H1 (cell line): ENCODE data around the gene OSGEPL1. TPM values are rescaled to one million over a fixed set of nuclear protein-coding genes. Genes with fewer than 3 reads are reported as not detected.

Experiments used
- CTCF ChIA-PET: fragments of 300-600 bp; sonication (Branson Sonifier 250); formaldehyde crosslinking; loops from one replicate; lab custom pipeline; 2021; ENCODE audit not compliant: partially characterized antibody; lab: Charles Lee
- POLR2A ChIA-PET: fragments of 300-600 bp; sonication (Branson Sonifier 250); formaldehyde crosslinking; loops from one replicate; lab custom pipeline; 2021; ENCODE audit warnings: inconsistent platforms; ENCODE audit not compliant: partially characterized antibody; lab: Charles Lee
- DNase-seq, 2 experiments: peaks; one replicate each; pipeline versions ENCODE4 v3.0.0 to v3.0.0-alpha.2; 2010 to 2022; ENCODE audit warnings: low spot score in 2 of 2, low read depth in 1 of 2, mixed read lengths in 1 of 2
- FAIRE-seq: peaks from 2 replicates; lab custom pipeline; 2011; peaks lifted over from hg19 to GRCh38; lab: Jason Lieb, UNC
- H2AFZ ChIP-seq: 2 replicates; pipeline ENCODE4 v1.8.1; 2012; ENCODE audit warnings: low read length, inconsistent platforms
- H2AK5ac ChIP-seq: 2 replicates; pipeline ENCODE4 v1.6.1; 2013; ENCODE audit warnings: low read depth, low read length
- H2BK120ac ChIP-seq: replicated peaks from 2 replicates; pipeline ENCODE3; 2013; ENCODE audit warnings: low read depth, low read length, inconsistent platforms
- H2BK12ac ChIP-seq: 2 replicates; pipeline ENCODE4 v1.6.1; 2013; ENCODE audit warnings: low read depth, low read length
- H2BK15ac ChIP-seq: 2 replicates; pipeline ENCODE4 v1.6.1; 2013; ENCODE audit warnings: low read length
- H2BK20ac ChIP-seq: 2 replicates; pipeline ENCODE4 v1.6.1; 2013; ENCODE audit warnings: low read length
- H2BK5ac ChIP-seq: 2 replicates; pipeline ENCODE4 v1.6.1; 2013; ENCODE audit warnings: low read depth, low read length
- H3K14ac ChIP-seq: 2 replicates; pipeline ENCODE4 v1.6.1; 2013; ENCODE audit warnings: inconsistent platforms; ENCODE audit not compliant: insufficient read length
- H3K18ac ChIP-seq: 2 replicates; pipeline ENCODE4 v1.6.1; 2013; ENCODE audit warnings: low read length; ENCODE audit errors: extremely low read depth
- H3K23ac ChIP-seq: 2 replicates; pipeline ENCODE4 v1.6.1; 2013; ENCODE audit warnings: inconsistent platforms; ENCODE audit not compliant: insufficient read length
- H3K23me2 ChIP-seq: 2 replicates; pipeline ENCODE4 v1.6.1; 2013; ENCODE audit warnings: low read depth, low read length
- H3K27ac ChIP-seq: 2 replicates; pipeline ENCODE4 v1.6.1; 2011; ENCODE audit warnings: low read depth, low read length, inconsistent platforms
- H3K27me3 ChIP-seq, 4 experiments: replicated peaks in 1 of 4; 1 replicate in 1 of 4; 2 replicates in 3 of 4; pipeline versions ENCODE4 v1.6.1 to v1.8.1; 2011 to 2013; ENCODE audit warnings: low read length in 3 of 4, mild to moderate bottlenecking in 3 of 4, inconsistent platforms in 2 of 4, mixed read lengths in 2 of 4, moderate library complexity in 1 of 4; ENCODE audit not compliant: control insufficient read depth in 3 of 4, insufficient read depth in 3 of 4; ENCODE audit errors: extremely low read depth in 1 of 4
- H3K36me3 ChIP-seq, 4 experiments: 2 replicates each; pipeline versions ENCODE4 v1.6.1 to v1.8.1; 2011 to 2013; ENCODE audit warnings: mild to moderate bottlenecking in 4 of 4, low read length in 3 of 4, moderate library complexity in 2 of 4, control low read depth in 1 of 4, inconsistent platforms in 1 of 4; ENCODE audit not compliant: insufficient read depth in 4 of 4, control insufficient read depth in 2 of 4
- H3K4ac ChIP-seq: replicated peaks from 2 replicates; pipeline ENCODE3; 2013; ENCODE audit warnings: low read length, low read depth, mixed read lengths, inconsistent platforms; ENCODE audit not compliant: insufficient read length
- H3K4me1 ChIP-seq, 4 experiments: replicated peaks in 1 of 4; 1 replicate in 1 of 4; 2 replicates in 3 of 4; pipeline versions ENCODE4 v1.6.1 to v1.8.1; 2011 to 2013; ENCODE audit warnings: low read length in 3 of 4, inconsistent platforms in 2 of 4, mixed read lengths in 1 of 4; ENCODE audit not compliant: insufficient read depth in 4 of 4, control insufficient read depth in 3 of 4
- H3K4me2 ChIP-seq, 2 experiments: 2 replicates each; pipeline versions ENCODE4 v1.6.1 to v1.8.1; 2011 to 2013; ENCODE audit warnings: low read depth in 2 of 2, low read length in 2 of 2, control low read depth in 1 of 2, inconsistent platforms in 1 of 2, mild to moderate bottlenecking in 1 of 2; ENCODE audit not compliant: insufficient read depth in 1 of 2
- H3K4me3 ChIP-seq, 4 experiments: fragments of 200-600, 300-600 bp in 1 of 4; sonication (generic), shearing (Covaris generic), sonication (Bioruptor Twin) in 1 of 4; 2 replicates each; pipeline versions ENCODE4 v1.5.1 to v1.8.1; 2011 to 2016; ENCODE audit warnings: low read length in 4 of 4, low read depth in 3 of 4, control low read depth in 2 of 4, inconsistent platforms in 2 of 4, mild to moderate bottlenecking in 2 of 4, mixed read lengths in 1 of 4, moderate library complexity in 1 of 4; ENCODE audit not compliant: insufficient read depth in 2 of 4; ENCODE audit errors: extremely low read depth in 1 of 4
- H3K56ac ChIP-seq: replicated peaks from 2 replicates; pipeline ENCODE3; 2013; ENCODE audit warnings: low read depth, mild to moderate bottlenecking, mixed read lengths, low read length, inconsistent platforms; ENCODE audit not compliant: insufficient read length
- H3K79me1 ChIP-seq: 2 replicates; pipeline ENCODE4 v1.6.1; 2013; ENCODE audit warnings: low read depth, low read length, control low read depth
- H3K79me2 ChIP-seq, 2 experiments: 2 replicates each; pipeline versions ENCODE4 v1.6.1 to v1.8.1; 2012 to 2013; ENCODE audit warnings: low read length in 2 of 2, mild to moderate bottlenecking in 2 of 2, inconsistent platforms in 1 of 2; ENCODE audit not compliant: insufficient read depth in 2 of 2, control insufficient read depth in 1 of 2
- H3K9ac ChIP-seq, 4 experiments: replicated peaks in 1 of 4; 1 replicate in 1 of 4; 2 replicates in 3 of 4; pipeline versions ENCODE4 v1.6.1 to v1.8.1; 2011 to 2013; ENCODE audit warnings: low read depth in 3 of 4, low read length in 3 of 4, control low read depth in 2 of 4, mild to moderate bottlenecking in 2 of 4, moderate library complexity in 2 of 4, inconsistent platforms in 1 of 4; ENCODE audit errors: extremely low read depth in 1 of 4
- H3K9me3 ChIP-seq, 2 experiments: 2 replicates each; pipeline versions ENCODE4 v1.6.1 to v1.8.1; 2012 to 2013; ENCODE audit warnings: mild to moderate bottlenecking in 2 of 2, moderate library complexity in 2 of 2, control low read depth in 1 of 2, inconsistent platforms in 1 of 2, low read depth in 1 of 2, low read length in 1 of 2, mixed read lengths in 1 of 2; ENCODE audit not compliant: insufficient read depth in 2 of 2
- H4K20me1 ChIP-seq, 2 experiments: replicated peaks in 1 of 2; 2 replicates each; pipeline versions ENCODE3 to v1.8.1; 2011 to 2013; ENCODE audit warnings: inconsistent platforms in 2 of 2, low read length in 2 of 2, mild to moderate bottlenecking in 1 of 2; ENCODE audit not compliant: insufficient read depth in 2 of 2, control insufficient read depth in 1 of 2
- H4K5ac ChIP-seq: 2 replicates; pipeline ENCODE4 v1.6.1; 2013; ENCODE audit warnings: low read length, low read depth, mixed read lengths, inconsistent platforms; ENCODE audit not compliant: insufficient read length
- H4K8ac ChIP-seq: 2 replicates; pipeline ENCODE4 v1.8.0; 2013; ENCODE audit warnings: mild to moderate bottlenecking, moderate library complexity, low read length, inconsistent platforms; ENCODE audit not compliant: insufficient read depth; ENCODE audit errors: extremely low read depth
- H4K91ac ChIP-seq: replicated peaks from 2 replicates; pipeline ENCODE3; 2013; ENCODE audit warnings: low read length, mixed read lengths, inconsistent platforms; ENCODE audit not compliant: insufficient read length
- ASH2L ChIP-seq: fragments of 200-600, 300-600 bp; sonication (generic); IDR thresholded peaks from one replicate; pipeline ENCODE4 v1.7.1; 2017; ENCODE audit warnings: low read length
- CBX8 ChIP-seq: fragments of 300-800, 300-1000 bp; sonication (generic); IDR thresholded peaks from 2 replicates; pipeline ENCODE4 v1.7.1; 2016; ENCODE audit warnings: low read depth, low read length, borderline replicate concordance
- CREB1 ChIP-seq: IDR thresholded peaks from 2 replicates; pipeline ENCODE4 v1.6.1; 2012; ENCODE audit warnings: inconsistent platforms
- GTF2F1 ChIP-seq: IDR thresholded peaks from 2 replicates; pipeline ENCODE4 v1.6.1; 2012; ENCODE audit warnings: low read depth, low read length, improper control_type of control experiment, borderline replicate concordance
- JUN ChIP-seq: IDR thresholded peaks from 2 replicates; pipeline ENCODE4 v1.6.1; 2011; ENCODE audit warnings: low read depth, mild to moderate bottlenecking, improper control_type of control experiment, low read length
- KDM4A ChIP-seq: IDR thresholded peaks from one replicate; pipeline ENCODE4 v1.7.1; 2012; ENCODE audit warnings: low read depth, mild to moderate bottlenecking, moderate library complexity, low read length, inconsistent platforms; ENCODE audit not compliant: severe bottlenecking
- RFX5 ChIP-seq: IDR thresholded peaks from 2 replicates; pipeline ENCODE4 v1.6.1; 2011; ENCODE audit warnings: low read depth, low read length, improper control_type of control experiment, borderline replicate concordance
- SP2 ChIP-seq: IDR thresholded peaks from 2 replicates; pipeline ENCODE4 v1.6.1; 2012; ENCODE audit warnings: mild to moderate bottlenecking, low read length, inconsistent platforms
- SRF ChIP-seq: IDR thresholded peaks from 2 replicates; pipeline ENCODE4 v1.6.1; 2011; ENCODE audit warnings: mild to moderate bottlenecking, low read depth, low read length, moderate library complexity
- WGBS, 2 experiments: shearing (Covaris generic) in 1 of 2; methylation state at CpG; one replicate each; pipeline versions ENCODE4 v1.1.6 to v1.1.7; 2013 to 2015; ENCODE audit warnings: low lambda C conversion rate in 2 of 2, mixed read lengths in 2 of 2, inconsistent platforms in 1 of 2, low coverage in 1 of 2, missing lambda C conversion rate in 1 of 2; ENCODE audit not compliant: insufficient replicate concordance in 2 of 2, insufficient coverage in 1 of 2, insufficient read length in 1 of 2; ENCODE audit errors: extremely low coverage in 1 of 2, missing lambda C conversion rate in 1 of 2; 5-methylcytosine and 5-hydroxymethylcytosine counted together
- polyA plus RNA-seq, 7 experiments: library from polyadenylated mRNA; depleted of rRNA in 3 of 7; stranded (reverse) in 5 of 7; unstranded in 2 of 7; fragments of >200 nt in 5 of 7; fragments of 200-250 nt in 2 of 7; gene quantifications; 1 replicate in 5 of 7; 2 replicates in 1 of 7; 4 replicates in 1 of 7; pipeline versions ENCODE4 v1.2.1 to v1.2.3, GENCODE V29; 2011 to 2013; ENCODE audit warnings: missing spikeins in 2 of 7, mixed read lengths in 2 of 7
- total RNA-seq: library from RNA; stranded (reverse); fragmentation: NEBNext Ultra II Directional; extraction: Animal tissue kit (Norgen Biotek cat#: 25700); gene quantifications from 2 replicates; pipeline ENCODE4 v1.2.1, GENCODE V29; 2021
- TF ChIP-seq, protein P1 (sequence below), 3 experiments: IDR thresholded peaks; 1 replicate in 2 of 3; 2 replicates in 1 of 3; pipeline versions ENCODE4 v1.5.1 to v1.6.1; 2011; ENCODE audit warnings: low read length in 3 of 3, mild to moderate bottlenecking in 3 of 3, inconsistent platforms in 2 of 3, low read depth in 1 of 3, moderate library complexity in 1 of 3; ENCODE audit not compliant: insufficient read depth in 1 of 3; ENCODE audit errors: control extremely low read depth in 1 of 3

The OSGEPL1 gene
- total and polyA plus RNA-seq, 2 of the 8 experiments (the other 6 are each of a cell fraction or from before 2014, with no cell fraction given): 7.1 to 15.7 TPM

DNA sequence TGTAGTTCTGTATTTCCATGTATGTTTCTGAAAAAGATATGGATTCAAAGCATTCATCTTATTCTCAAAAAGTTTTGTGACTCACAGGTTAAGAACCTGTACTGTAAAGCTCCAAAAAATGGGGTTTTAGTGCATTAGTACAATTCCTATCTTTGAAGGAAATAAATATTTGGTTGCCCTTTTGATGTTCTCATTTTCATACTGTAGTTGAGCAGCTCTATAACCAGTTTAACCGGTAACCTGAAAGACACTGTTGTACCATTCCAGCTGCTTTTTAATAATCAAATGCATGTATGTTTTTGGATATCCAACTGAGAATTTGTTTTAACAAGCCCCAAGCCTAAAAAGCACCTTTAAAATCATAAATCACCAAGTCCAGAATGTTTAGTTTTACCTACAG, 9.6 kb upstream of the OSGEPL1 start:
- CTCF ChIA-PET: interaction anchor here (1.2 to 5.8 kb wide), 2 partner anchors 9 to 10 kb away, joined by 3 to 33 read pairs; partner anchors contain the start of gene OSGEPL1
- H3K36me3 ChIP-seq: peaks cover 11 to 70% (median 35%) of the 10 kb centered on the region in 4 experiments

More for the DNA sequence above, 9.6 kb upstream of the OSGEPL1 start:
- H2BK15ac ChIP-seq: no peak overlapping the region
- no peaks in the 10 kb centered on the region for H3K79me2 ChIP-seq
- no peaks in the 10 kb centered on the region for H3K9me3 ChIP-seq
- H3K56ac ChIP-seq: no peak overlapping the region
- H3K23me2 ChIP-seq: no peaks in the 10 kb centered on the region
- H2BK12ac ChIP-seq: no peak overlapping the region
- no peak overlapping the region for H3K4me2 ChIP-seq
- no peak overlapping the region for H3K4me3 ChIP-seq
- WGBS, 2 experiments: 96% methylated on average over 1 of the region's 1 CpG; no CpG with 5 or more reads in 1 of the 2 experiments
- no peak overlapping the region for H4K91ac ChIP-seq
- H3K79me1 ChIP-seq: no peaks in the 10 kb centered on the region
- TF ChIP-seq SP2: no peak
- no peak for TF ChIP-seq JUN
- no peak for TF ChIP-seq KDM4A
- TF ChIP-seq SRF: no peak
- no peak for TF ChIP-seq RFX5
- TF ChIP-seq, protein P1, sequence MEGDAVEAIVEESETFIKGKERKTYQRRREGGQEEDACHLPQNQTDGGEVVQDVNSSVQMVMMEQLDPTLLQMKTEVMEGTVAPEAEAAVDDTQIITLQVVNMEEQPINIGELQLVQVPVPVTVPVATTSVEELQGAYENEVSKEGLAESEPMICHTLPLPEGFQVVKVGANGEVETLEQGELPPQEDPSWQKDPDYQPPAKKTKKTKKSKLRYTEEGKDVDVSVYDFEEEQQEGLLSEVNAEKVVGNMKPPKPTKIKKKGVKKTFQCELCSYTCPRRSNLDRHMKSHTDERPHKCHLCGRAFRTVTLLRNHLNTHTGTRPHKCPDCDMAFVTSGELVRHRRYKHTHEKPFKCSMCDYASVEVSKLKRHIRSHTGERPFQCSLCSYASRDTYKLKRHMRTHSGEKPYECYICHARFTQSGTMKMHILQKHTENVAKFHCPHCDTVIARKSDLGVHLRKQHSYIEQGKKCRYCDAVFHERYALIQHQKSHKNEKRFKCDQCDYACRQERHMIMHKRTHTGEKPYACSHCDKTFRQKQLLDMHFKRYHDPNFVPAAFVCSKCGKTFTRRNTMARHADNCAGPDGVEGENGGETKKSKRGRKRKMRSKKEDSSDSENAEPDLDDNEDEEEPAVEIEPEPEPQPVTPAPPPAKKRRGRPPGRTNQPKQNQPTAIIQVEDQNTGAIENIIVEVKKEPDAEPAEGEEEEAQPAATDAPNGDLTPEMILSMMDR (IDR thresholded peaks at IDR 0.05; ENCODE audit: control extremely low read depth in 1 of 3, insufficient read depth in 1 of 3, low read depth in 1 of 3, low read length in 3 of 3): no peak
- no peak for TF ChIP-seq CBX8
- no peak for TF ChIP-seq ASH2L
- no peak for TF ChIP-seq GTF2F1
- no peak for TF ChIP-seq CREB1
- POLR2A ChIA-PET: interaction anchor here (0.6 to 6.1 kb wide), 4 partner anchors 10 to 84 kb away, joined by 3 to 28 read pairs (median 6); partner anchors contain the start of genes ORMDL1, OSGEPL1 and PMS1
- peaks cover 0 to 3% of the 10 kb centered on the region in 2 experiments for H4K20me1 ChIP-seq
- H2BK120ac ChIP-seq: no peak overlapping the region
- no peak overlapping the region for H3K27ac ChIP-seq
- H3K4me1 ChIP-seq: no peaks in the 10 kb centered on the region
- no peak overlapping the region for H2BK5ac ChIP-seq
- no peak overlapping the region for H2AFZ ChIP-seq
- no peaks in the 10 kb centered on the region for H3K27me3 ChIP-seq
- no peak overlapping the region for H3K18ac ChIP-seq
- FAIRE-seq (no peak), DNase-seq (no peak)
- no peak overlapping the region for H3K23ac ChIP-seq
- H2BK20ac ChIP-seq: no peak overlapping the region
- no peak overlapping the region for H3K4ac ChIP-seq
- no peak overlapping the region for H4K5ac ChIP-seq
- no peak overlapping the region for H3K9ac ChIP-seq
- no peak overlapping the region for H3K14ac ChIP-seq
- no peak overlapping the region for H2AK5ac ChIP-seq
- H4K8ac ChIP-seq: no peak overlapping the region
